GM23338 (cell line): ENCODE data around the gene ARL15. TPM values are rescaled to one million over a fixed set of nuclear protein-coding genes. Genes with fewer than 3 reads are reported as not detected.

ENCODE experiments used
- ATAC-seq: fragments of 200-7000 bp; cut with Tn5 transposase; 3 replicates; pipeline ENCODE4 v1.9.1; 2020
- DNase-seq: peaks from one replicate; pipeline ENCODE4 v3.0.0-alpha.2; 2015; ENCODE audit warnings: low spot score
- H2AFZ ChIP-seq: fragments of 200-600 bp; sonication (generic); 2 replicates; pipeline ENCODE4 v1.8.0; 2016; ENCODE audit warnings: antibody characterized with exemption, mild to moderate bottlenecking, moderate library complexity
- H3F3A ChIP-seq: fragments of 200-600 bp; sonication (generic); replicated peaks from 2 replicates; pipeline ENCODE4 v1.8.0; 2017; ENCODE audit warnings: antibody characterized with exemption, mixed run types, low read depth
- H3K27ac ChIP-seq: fragments of 200-600 bp; sonication (generic); 2 replicates; pipeline ENCODE4 v1.6.1; 2016; ENCODE audit warnings: low read depth
- H3K27me3 ChIP-seq: fragments of 200-600 bp; sonication (generic); 2 replicates; pipeline ENCODE4 v1.8.0; 2016; ENCODE audit warnings: mild to moderate bottlenecking, mixed run types, moderate library complexity; ENCODE audit not compliant: insufficient read depth
- H3K36me3 ChIP-seq: fragments of 200-600 bp; sonication (generic); 2 replicates; pipeline ENCODE4 v1.8.0; 2016; ENCODE audit warnings: mild to moderate bottlenecking; ENCODE audit not compliant: insufficient read depth
- H3K4me1 ChIP-seq: fragments of 200-600 bp; sonication (generic); 2 replicates; pipeline ENCODE4 v1.8.0; 2016; ENCODE audit warnings: mild to moderate bottlenecking, moderate library complexity; ENCODE audit not compliant: insufficient read depth
- H3K4me2 ChIP-seq: fragments of 200-600 bp; sonication (generic); 2 replicates; pipeline ENCODE4 v1.7.1; 2017; ENCODE audit warnings: mixed run types
- H3K4me3 ChIP-seq: fragments of 200-600 bp; sonication (generic); 2 replicates; pipeline ENCODE4 v1.6.1; 2016; ENCODE audit warnings: mixed run types
- H3K79me2 ChIP-seq: fragments of 200-600 bp; sonication (generic); replicated peaks from 2 replicates; pipeline ENCODE4 v1.8.0; 2017; ENCODE audit warnings: mild to moderate bottlenecking; ENCODE audit not compliant: insufficient read depth
- H3K9me2 ChIP-seq: fragments of 200-600 bp; sonication (generic); 2 replicates; pipeline ENCODE4 v1.8.0; 2017; ENCODE audit not compliant: insufficient read depth
- H4K20me1 ChIP-seq: fragments of 200-600 bp; sonication (generic); replicated peaks from 2 replicates; pipeline ENCODE4 v1.8.0; 2017; ENCODE audit warnings: mild to moderate bottlenecking; ENCODE audit not compliant: insufficient read depth
- H3K27ac Mint-ChIP-seq: 2 replicates; pipeline ENCODE4 v1.8.0; 2020; ENCODE audit warnings: inconsistent platforms, mild to moderate bottlenecking, moderate library complexity, mixed read lengths
- H3K27me3 Mint-ChIP-seq: 3 replicates; pipeline ENCODE4 v1.8.0; 2022; ENCODE audit warnings: low read depth, mild to moderate bottlenecking, moderate library complexity, mixed read lengths, inconsistent platforms; ENCODE audit not compliant: insufficient read depth, poor library complexity
- H3K36me3 Mint-ChIP-seq: 3 replicates; pipeline ENCODE4 v1.8.0; 2021; ENCODE audit warnings: low read depth, mild to moderate bottlenecking, inconsistent platforms, moderate library complexity, mixed read lengths
- H3K4me1 Mint-ChIP-seq: 3 replicates; pipeline ENCODE4 v1.8.0; 2020; ENCODE audit warnings: mild to moderate bottlenecking, inconsistent platforms, mixed read lengths
- H3K4me3 Mint-ChIP-seq: 3 replicates; pipeline ENCODE4 v1.8.0; 2021; ENCODE audit warnings: moderate library complexity, mild to moderate bottlenecking, inconsistent platforms, mixed read lengths
- H3K9me3 Mint-ChIP-seq: 3 replicates; pipeline ENCODE4 v1.8.0; 2020; ENCODE audit warnings: moderate library complexity, mild to moderate bottlenecking, inconsistent platforms, mixed read lengths
- CREB1 ChIP-seq: fragments of 250-450 bp; sonication (Bioruptor Pico); IDR thresholded peaks from 2 replicates; pipeline ENCODE4 v1.5.0; 2020; ENCODE audit warnings: low read depth, mild to moderate bottlenecking, moderate library complexity
- CTCF ChIP-seq, 2 experiments: fragments of 200-600 bp in 1 of 2; sonication (generic) in 1 of 2; conservative IDR thresholded peaks; 2 replicates each; pipeline versions ENCODE4 v1.5.1 to v1.6.1; 2016 to 2017; ENCODE audit warnings: antibody characterized with exemption in 2 of 2, low read depth in 2 of 2, mild to moderate bottlenecking in 2 of 2, moderate library complexity in 1 of 2
- ETS1 ChIP-seq: IDR thresholded peaks from 2 replicates; pipeline ENCODE4 v1.6.1; 2016; ENCODE audit warnings: antibody characterized with exemption
- EZH2 ChIP-seq: fragments of 200-600 bp; sonication (generic); IDR thresholded peaks from one replicate; pipeline ENCODE4 v1.8.0; 2017; ENCODE audit warnings: antibody characterized with exemption, mild to moderate bottlenecking, low read depth; ENCODE audit not compliant: unreplicated experiment
- EZH2phosphoT487 ChIP-seq: fragments of 200-600 bp; sonication (generic); IDR thresholded peaks from one replicate; pipeline ENCODE4 v1.8.1; 2018; ENCODE audit warnings: antibody characterized with exemption; ENCODE audit not compliant: unreplicated experiment
- JUNB ChIP-seq: IDR thresholded peaks from one replicate; pipeline ENCODE4 v1.6.1; 2016; ENCODE audit warnings: antibody characterized with exemption; ENCODE audit not compliant: unreplicated experiment
- NANOG ChIP-seq: IDR thresholded peaks from 2 replicates; pipeline ENCODE4 v1.6.1; 2016; ENCODE audit warnings: antibody characterized with exemption, borderline replicate concordance
- POLR2AphosphoS5 ChIP-seq: IDR thresholded peaks from 2 replicates; pipeline ENCODE4 v1.6.1; 2016; ENCODE audit warnings: antibody characterized with exemption, low read depth
- REST ChIP-seq: IDR thresholded peaks from one replicate; pipeline ENCODE4 v1.6.1; 2018; ENCODE audit warnings: antibody characterized with exemption; ENCODE audit not compliant: unreplicated experiment
- STAT1 ChIP-seq: IDR thresholded peaks from one replicate; pipeline ENCODE4 v1.6.1; 2016; ENCODE audit warnings: antibody characterized with exemption; ENCODE audit not compliant: unreplicated experiment
- ZNF114 ChIP-seq: fragments of 250-450 bp; sonication (Bioruptor Pico); IDR thresholded peaks from 2 replicates; pipeline ENCODE4 v1.5.0; 2020; ENCODE audit warnings: mild to moderate bottlenecking, moderate library complexity
- ZNF331 ChIP-seq: fragments of 250-450 bp; sonication (Bioruptor Pico); IDR thresholded peaks from 2 replicates; pipeline ENCODE4 v1.5.0; 2020; ENCODE audit warnings: low read depth, mild to moderate bottlenecking, moderate library complexity
- polyA plus RNA-seq: library from polyadenylated mRNA; unstranded; fragments of >200 nt; fragmentation: Nextera tagmentation; extraction: Ambion mirVana; gene quantifications from 2 replicates; pipeline ENCODE4 v1.2.1, GENCODE V29; 2016
- total RNA-seq: library from RNA; depleted of rRNA; stranded (reverse); fragments of >200 nt; shearing (Covaris generic); gene quantifications from 2 replicates; pipeline ENCODE4 v1.2.3, GENCODE V29; 2014
- TF ChIP-seq, protein P1 (sequence below): fragments of 250-450 bp; sonication (Bioruptor Pico); IDR thresholded peaks from 2 replicates; pipeline ENCODE4 v1.5.0; 2020; ENCODE audit warnings: mild to moderate bottlenecking, moderate library complexity

ARL15 gene
- total and polyA plus RNA-seq, 2 experiments from 2014 or later: 13.0 to 54.0 TPM

- H3K4me1 Mint-ChIP-seq: peaks cover 20% of the 10 kb centered on the region
- H3K4me3 Mint-ChIP-seq: peak overlapping the region; percentile 94
- H4K20me1 ChIP-seq: peaks cover 10% of the 10 kb centered on the region
- H3K79me2 ChIP-seq: peaks cover 34% of the 10 kb centered on the region
- H3K27ac ChIP-seq: no peak overlapping the region
- H3K27me3 ChIP-seq: peaks cover 22% of the 10 kb centered on the region; the same call in 1 of the 2 replicates
- peak overlapping the region; percentile 86 for H3K4me2 ChIP-seq
- H3K27me3 Mint-ChIP-seq: peaks cover 12% of the 10 kb centered on the region
- no peaks in the 10 kb centered on the region for H3F3A ChIP-seq
- H3K4me1 ChIP-seq: peaks cover 25% of the 10 kb centered on the region
- H3K36me3 ChIP-seq: no peaks in the 10 kb centered on the region
- H3K9me3 Mint-ChIP-seq: 0 out of 3 replicates have a peak, but pooled peaks cover 2% of the 10 kb centered on the region
- TF ChIP-seq CTCF (conservative IDR thresholded peaks at IDR 0.05; ENCODE audit: low read depth in 2 of 2) (no peak), CREB1 (CRISPR knock-in tag) (no peak), STAT1 (no peak), ZNF114 (CRISPR knock-in tag) (no peak), ZNF331 (no peak), EZH2phosphoT487 (no peak), EZH2 (no peak), REST (no peak), NANOG (no peak), POLR2AphosphoS5 (no peak), JUNB (no peak), ETS1 (no peak)
- TF ChIP-seq, protein P1, sequence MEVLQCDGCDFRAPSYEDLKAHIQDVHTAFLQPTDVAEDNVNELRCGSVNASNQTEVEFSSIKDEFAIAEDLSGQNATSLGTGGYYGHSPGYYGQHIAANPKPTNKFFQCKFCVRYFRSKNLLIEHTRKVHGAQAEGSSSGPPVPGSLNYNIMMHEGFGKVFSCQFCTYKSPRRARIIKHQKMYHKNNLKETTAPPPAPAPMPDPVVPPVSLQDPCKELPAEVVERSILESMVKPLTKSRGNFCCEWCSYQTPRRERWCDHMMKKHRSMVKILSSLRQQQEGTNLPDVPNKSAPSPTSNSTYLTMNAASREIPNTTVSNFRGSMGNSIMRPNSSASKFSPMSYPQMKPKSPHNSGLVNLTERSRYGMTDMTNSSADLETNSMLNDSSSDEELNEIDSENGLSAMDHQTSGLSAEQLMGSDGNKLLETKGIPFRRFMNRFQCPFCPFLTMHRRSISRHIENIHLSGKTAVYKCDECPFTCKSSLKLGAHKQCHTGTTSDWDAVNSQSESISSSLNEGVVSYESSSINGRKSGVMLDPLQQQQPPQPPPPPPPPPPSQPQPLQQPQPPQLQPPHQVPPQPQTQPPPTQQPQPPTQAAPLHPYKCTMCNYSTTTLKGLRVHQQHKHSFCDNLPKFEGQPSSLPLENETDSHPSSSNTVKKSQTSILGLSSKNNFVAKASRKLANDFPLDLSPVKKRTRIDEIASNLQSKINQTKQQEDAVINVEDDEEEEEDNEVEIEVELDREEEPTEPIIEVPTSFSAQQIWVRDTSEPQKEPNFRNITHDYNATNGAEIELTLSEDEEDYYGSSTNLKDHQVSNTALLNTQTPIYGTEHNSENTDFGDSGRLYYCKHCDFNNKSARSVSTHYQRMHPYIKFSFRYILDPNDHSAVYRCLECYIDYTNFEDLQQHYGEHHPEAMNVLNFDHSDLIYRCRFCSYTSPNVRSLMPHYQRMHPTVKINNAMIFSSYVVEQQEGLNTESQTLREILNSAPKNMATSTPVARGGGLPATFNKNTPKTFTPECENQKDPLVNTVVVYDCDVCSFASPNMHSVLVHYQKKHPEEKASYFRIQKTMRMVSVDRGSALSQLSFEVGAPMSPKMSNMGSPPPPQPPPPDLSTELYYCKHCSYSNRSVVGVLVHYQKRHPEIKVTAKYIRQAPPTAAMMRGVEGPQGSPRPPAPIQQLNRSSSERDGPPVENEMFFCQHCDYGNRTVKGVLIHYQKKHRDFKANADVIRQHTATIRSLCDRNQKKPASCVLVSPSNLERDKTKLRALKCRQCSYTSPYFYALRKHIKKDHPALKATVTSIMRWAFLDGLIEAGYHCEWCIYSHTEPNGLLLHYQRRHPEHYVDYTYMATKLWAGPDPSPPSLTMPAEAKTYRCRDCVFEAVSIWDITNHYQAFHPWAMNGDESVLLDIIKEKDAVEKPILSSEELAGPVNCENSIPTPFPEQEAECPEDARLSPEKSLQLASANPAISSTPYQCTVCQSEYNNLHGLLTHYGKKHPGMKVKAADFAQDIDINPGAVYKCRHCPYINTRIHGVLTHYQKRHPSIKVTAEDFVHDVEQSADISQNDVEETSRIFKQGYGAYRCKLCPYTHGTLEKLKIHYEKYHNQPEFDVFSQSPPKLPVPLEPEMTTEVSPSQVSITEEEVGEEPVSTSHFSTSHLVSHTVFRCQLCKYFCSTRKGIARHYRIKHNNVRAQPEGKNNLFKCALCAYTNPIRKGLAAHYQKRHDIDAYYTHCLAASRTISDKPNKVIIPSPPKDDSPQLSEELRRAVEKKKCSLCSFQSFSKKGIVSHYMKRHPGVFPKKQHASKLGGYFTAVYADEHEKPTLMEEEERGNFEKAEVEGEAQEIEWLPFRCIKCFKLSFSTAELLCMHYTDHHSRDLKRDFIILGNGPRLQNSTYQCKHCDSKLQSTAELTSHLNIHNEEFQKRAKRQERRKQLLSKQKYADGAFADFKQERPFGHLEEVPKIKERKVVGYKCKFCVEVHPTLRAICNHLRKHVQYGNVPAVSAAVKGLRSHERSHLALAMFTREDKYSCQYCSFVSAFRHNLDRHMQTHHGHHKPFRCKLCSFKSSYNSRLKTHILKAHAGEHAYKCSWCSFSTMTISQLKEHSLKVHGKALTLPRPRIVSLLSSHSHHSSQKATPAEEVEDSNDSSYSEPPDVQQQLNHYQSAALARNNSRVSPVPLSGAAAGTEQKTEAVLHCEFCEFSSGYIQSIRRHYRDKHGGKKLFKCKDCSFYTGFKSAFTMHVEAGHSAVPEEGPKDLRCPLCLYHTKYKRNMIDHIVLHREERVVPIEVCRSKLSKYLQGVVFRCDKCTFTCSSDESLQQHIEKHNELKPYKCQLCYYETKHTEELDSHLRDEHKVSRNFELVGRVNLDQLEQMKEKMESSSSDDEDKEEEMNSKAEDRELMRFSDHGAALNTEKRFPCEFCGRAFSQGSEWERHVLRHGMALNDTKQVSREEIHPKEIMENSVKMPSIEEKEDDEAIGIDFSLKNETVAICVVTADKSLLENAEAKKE (CRISPR knock-in tag): no peak
- DNase-seq (peak; percentile 42), ATAC-seq (peak; percentile 4)
- H3K36me3 Mint-ChIP-seq: no peaks in the 10 kb centered on the region
- H3K27ac Mint-ChIP-seq: peak overlapping the region; percentile 97
- H3K4me3 ChIP-seq: peak overlapping the region; percentile 91
- peak overlapping the region; percentile 14; the same call in 1 of the 2 replicates for H2AFZ ChIP-seq
- H3K9me2 ChIP-seq: no peaks in the 10 kb centered on the region
Observed at GRCh38 chr5:54311176-54311677, 854 bp upstream of the ARL15 start.
